Non-pigmented ciliary epithelial cell (primary cell): ENCODE measurements around the gene MPHOSPH10.
"Not testable (repeated sequence)": the region's sequence is repeated elsewhere in the genome, so short reads cannot be mapped to it uniquely, and the experiment has no call there.

Source experiments
- DNase-seq: peaks from one replicate; pipeline ENCODE4 v3.0.0-alpha.2; 2010; ENCODE audit warnings: low read depth

MPHOSPH10 gene

GRCh38 chr2:71122387-71123298 lies 7.8 kb upstream of the MPHOSPH10 start:
- no peak for DNase-seq

- no peak for DNase-seq
Measured at GRCh38 chr2:71125506-71126294, 4.7 kb upstream of the MPHOSPH10 start.

GRCh38 chr2:71126957-71127356 lies 3.5 kb upstream of the MPHOSPH10 start:
- no peak for DNase-seq

- DNase-seq, result no peak
Measured at GRCh38 chr2:71129114-71129901, 1.1 kb upstream of the MPHOSPH10 start.

- no peak for DNase-seq
Measured at GRCh38 chr2:71129902-71130151, 607 bp upstream of the MPHOSPH10 start.

GRCh38 chr2:71130905-71131244 lies 441 bp downstream of the MPHOSPH10 start:
- DNase-seq, result no peak

- not testable (repeated sequence) for DNase-seq
Measured at GRCh38 chr2:71131387-71132166, 1.1 kb downstream of the MPHOSPH10 start.

- DNase-seq, result no peak
Measured at GRCh38 chr2:71133603-71134002, 3.2 kb downstream of the MPHOSPH10 start.

GRCh38 chr2:71136174-71136573 lies 5.7 kb downstream of the MPHOSPH10 start:
- DNase-seq, result no peak

GRCh38 chr2:71143782-71144181 lies 13.3 kb downstream of the MPHOSPH10 start:
- DNase-seq, result no peak

GRCh38 chr2:71148506-71149063 lies 18.2 kb downstream of the MPHOSPH10 start:
- DNase-seq, result no peak

GRCh38 chr2:71150082-71150816 lies 19.8 kb downstream of the MPHOSPH10 start:
- DNase-seq, result no peak

- DNase-seq, result no peak
Measured at GRCh38 chr2:71151620-71152019, 21.2 kb downstream of the MPHOSPH10 start.

- DNase-seq, result no peak
Measured at GRCh38 chr2:71153585-71154224, 23.3 kb downstream of the MPHOSPH10 start.

GRCh38 chr2:71154279-71154678 lies 23.8 kb downstream of the MPHOSPH10 start:
- no peak for DNase-seq

- DNase-seq, result no peak
Measured at GRCh38 chr2:71154798-71155197, 24.4 kb downstream of the MPHOSPH10 start.

GRCh38 chr2:71155846-71156245 lies 25.4 kb downstream of the MPHOSPH10 start:
- no peak for DNase-seq

GRCh38 chr2:71156573-71156972 lies 26.1 kb downstream of the MPHOSPH10 start:
- DNase-seq, result no peak

- no peak for DNase-seq
Measured at GRCh38 chr2:71157124-71157793, 26.8 kb downstream of the MPHOSPH10 start.

- no peak for DNase-seq
Measured at GRCh38 chr2:71166812-71167211, 36.4 kb downstream of the MPHOSPH10 start.
